KG1 (cell line): ENCODE data around the gene PIWIL4.
"Not testable (repeated sequence)": the region's sequence is repeated elsewhere in the genome, so short reads cannot be mapped to it uniquely, and the experiment has no call there.

Source experiments
- DNase-seq: peaks from one replicate; lab custom pipeline; 2025; lab: John Stamatoyannopoulos, UW

Gene PIWIL4

DNA sequence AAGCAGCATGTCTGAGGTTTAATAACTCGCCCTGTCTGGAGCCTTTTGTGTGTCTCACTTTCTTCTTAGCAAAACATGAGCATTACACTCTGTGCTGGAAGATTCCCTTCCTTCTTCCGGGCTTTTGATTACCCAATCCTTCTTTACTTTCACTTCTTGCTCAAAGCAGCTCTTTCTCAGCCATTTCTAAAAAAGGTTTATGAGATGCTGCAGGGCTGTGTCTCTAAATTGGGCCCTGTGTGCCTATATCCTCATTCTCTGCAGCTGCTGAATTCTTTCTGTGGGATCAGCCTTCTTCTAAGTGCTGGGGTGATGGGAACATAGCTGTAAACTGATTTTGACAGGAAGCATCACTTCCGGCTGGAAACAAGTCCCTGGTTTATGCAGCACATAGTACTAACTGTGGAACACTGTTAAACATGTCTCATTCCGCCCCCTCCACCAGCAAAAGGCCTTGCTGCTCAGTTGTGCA lies 71.8 kb downstream of the PIWIL4 start:
- no peak for DNase-seq

DNA sequence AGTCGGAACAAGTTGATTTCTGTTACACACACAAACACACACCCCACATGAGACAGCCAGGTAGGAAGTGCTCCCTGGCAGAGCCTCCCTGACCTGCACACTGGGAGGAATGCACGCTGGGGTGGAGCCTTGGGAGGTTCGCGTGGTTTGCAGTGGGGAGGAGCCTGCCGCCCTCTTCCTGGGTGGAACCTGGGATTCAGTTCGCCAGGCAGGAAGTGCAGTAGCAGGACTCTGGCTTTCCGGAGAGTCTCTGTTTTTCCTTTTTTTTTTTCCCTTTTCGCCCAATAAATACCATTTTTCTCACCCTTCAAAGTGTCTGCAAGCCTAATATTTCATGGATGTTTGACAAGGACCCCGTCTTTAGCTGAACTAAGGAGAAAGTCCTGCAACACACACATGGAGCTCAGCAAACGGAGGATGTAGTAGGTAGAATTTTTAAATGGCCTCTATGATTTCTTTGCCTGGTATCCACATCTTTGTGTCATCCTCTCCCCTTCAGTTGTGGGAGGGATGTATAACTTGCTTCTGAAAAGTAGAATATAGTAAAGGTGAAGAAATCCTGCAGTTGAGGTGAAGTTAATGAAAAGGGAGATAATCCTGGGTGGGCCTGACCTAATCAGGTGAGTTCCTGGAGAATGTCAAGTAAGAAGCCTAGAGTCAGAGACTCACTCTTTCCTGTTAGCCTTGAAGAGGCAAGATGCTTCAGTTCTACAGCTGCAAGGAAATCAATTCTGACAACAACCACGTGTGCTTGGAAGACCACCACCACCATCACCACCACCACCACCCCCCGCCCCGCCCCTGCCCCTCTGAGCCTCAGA lies 72.9 kb downstream of the PIWIL4 start:
- DNase-seq = no peak

DNA sequence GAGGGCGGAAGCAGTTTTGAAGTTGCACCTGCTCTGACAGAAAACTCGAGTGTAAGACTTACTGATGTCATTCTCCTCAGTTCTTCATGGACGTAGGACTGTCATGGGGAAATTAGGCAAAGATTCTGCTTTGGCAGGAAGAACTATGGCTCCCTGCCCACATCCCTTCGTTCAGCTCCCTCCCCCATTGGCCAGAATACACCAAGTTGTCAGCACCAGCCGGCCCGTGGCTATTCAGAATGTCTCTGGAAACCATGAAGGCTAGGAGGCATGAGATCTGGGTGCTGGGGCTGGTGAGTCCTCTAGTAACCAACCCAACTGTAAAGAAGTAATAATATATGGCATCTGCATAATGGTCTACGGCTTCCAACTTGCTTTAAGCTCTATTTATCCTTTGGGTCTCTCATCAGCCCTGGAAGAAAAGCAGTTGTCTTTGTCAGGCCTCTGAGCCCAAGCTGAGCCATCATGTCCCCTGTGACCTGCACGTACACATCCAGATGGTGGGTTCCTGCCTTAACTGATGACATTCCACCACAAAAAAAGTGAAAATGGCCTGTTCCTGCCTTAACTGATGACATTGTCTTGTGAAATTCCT lies 74.1 kb downstream of the PIWIL4 start:
- DNase-seq = no peak

DNA sequence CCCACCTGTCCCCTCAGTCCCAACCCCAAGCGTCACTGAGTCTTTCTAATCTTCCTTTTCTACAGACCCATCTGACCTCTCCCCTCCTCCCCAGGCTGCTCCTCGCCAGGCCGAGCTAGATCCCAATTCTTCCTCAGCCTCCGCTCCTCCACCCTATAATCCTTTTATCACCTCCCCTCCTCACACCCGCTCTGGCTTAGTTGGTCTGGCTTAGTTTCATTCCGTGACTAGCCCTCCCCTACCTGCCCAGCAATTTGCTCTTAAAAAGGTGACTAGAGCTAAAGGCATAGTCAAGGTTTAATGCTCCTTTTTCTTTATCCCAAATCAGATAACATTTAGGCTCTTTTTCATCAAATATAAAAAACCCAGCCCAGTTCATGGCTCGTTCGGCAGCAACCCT lies 76.0 kb downstream of the PIWIL4 start:
- DNase-seq = not testable (repeated sequence)

DNA sequence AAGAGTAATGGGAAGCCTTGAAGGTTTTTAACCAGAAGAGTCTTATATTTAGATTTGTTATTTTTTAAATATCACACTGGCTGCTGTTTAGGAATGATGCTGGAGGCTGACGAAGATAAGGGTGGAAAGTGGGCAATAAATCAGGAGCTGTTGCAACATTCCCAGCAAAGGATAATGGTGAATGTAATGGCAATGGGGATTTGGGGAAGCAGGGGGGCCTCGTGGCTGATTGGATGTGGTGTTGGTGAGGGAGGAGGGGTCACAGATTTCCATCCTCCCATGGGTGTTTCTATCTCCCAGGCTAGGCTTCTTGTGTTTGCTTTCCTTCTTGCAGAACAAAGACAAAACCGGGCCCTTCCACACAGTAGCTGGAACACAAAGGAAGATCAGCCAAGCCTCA lies 80.8 kb downstream of the PIWIL4 start:
- no peak for DNase-seq

DNA sequence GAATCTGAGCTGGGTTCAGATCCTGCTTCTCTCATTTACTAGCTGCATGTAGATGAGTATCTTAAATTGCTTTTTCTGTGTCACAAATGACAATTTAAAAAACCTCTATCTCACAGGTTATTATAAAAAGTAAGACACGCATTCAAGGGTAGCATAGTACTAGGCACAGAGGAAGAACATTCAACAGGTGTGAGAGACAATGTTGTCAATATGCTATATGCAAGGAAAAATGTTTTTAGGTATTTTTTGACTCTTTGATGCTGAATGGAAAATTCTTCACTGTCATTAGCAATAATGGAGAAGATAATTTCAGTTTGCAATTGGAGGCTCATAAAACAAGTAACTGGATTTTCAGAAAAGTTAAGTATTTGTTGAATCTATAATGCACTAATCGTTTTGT lies 81.6 kb downstream of the PIWIL4 start:
- no peak for DNase-seq

DNA sequence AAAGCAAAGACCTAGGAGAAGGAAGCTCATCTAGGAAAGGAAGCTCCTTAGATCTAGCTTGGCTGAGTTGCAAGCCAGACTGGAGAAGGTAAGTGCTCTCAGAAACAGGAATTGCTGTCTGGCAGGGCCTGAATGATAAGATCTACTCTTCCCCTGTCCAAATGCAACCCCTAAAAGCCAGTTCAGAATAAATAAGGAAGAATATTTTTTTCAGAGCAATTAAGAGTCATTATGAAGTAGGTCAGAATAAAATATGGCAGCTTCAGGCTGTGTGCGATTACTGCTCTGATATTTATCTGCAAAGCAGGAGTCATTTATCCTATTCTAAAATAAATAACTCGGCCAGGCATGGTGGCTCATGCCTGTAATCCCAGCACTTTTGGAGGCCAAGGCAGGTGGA lies 82.1 kb downstream of the PIWIL4 start:
- no peak for DNase-seq

DNA sequence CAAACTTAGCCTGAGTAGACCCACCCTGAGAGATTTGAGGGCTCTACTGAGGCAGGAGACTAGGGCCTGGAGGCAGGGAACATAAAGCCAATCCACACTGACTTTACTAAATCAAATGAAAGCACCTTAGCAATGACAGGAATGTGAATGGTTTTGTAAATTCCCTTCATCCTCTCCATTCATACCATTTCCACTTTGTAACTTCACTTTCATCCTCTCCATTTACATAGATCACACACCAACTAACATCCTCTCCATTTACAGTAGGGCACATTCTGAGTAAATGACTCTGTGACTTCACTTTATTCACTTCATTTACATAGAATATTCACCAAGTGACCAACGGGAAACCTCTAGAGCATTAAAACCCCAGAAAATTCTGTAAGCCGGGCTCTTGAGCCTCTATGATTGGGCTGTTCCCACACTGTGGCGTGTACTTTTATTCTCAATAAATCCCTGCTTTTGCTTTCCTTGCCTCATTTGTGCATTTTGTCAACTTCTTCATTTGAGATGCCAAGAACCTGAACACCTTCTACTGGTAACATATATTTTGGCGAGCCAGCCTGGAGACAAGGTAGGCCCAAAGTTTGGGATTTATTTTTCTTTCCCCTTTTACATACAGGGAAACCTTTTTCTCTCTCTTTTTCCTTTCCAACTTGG lies 82.9 kb downstream of the PIWIL4 start:
- no peak for DNase-seq

DNA sequence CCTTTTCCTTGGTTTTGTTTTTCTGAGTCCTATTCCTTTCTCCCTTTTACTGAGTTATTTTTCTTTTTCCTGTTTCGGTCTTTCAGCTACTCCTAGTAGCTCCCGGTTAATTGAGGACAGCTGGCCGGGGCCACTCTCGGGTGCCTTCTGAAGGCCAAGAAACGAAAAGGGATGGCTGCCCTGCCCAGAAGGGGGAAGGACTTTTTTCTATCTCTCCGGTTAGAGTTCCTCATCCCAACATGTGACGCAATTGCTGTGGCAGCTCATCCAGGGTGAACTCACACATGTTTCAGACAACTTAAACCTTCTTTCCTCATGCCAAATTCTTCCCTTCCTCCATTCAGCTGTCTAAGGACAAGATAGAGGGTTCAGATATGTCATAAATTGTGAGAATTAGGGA lies 83.6 kb downstream of the PIWIL4 start:
- DNase-seq = no peak

DNA sequence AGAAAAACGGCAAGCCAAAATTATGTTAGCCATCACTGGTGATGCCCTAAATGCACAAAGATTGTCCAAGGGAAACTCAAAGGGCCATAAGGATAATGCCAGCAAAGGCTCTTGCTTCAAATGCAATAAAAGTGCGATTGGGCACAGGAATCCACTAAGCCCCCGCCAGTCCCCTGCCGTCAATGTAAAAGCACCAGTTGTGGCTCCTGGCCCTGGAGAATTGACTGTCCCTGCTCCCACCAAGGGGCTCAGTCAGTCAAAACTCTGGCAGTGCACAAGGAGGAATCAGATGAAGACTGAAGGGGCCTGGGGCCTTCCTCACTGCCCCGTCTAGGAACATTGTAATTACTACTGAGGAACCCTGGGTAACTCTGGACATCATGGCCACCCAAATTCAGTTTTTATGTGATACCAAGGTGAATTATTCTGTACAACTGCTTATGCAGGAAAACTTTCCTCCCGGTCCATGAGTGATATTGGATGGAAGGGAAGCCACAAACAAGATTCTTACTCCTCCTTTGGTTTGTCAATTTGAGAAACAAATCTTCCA lies 85.6 kb downstream of the PIWIL4 start:
- DNase-seq = no peak

DNA sequence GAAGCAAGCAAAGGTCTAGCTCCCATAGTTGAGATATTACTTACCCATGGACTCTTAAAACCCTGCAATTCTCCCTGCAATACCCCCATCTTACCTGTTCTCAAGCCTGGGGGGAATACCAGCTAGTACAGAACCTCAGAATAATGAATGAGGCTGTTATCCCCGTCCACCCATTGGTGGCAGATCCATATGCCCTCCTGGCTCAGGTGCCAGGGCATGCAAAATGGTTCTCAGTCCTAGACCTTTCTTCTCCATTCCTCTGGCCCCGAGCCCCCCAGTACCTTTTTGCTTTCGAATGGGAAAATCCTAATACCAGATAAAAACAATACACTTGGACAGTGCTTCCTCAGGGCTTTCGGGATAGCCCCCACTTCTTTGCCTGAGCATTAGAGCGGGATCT lies 86.4 kb downstream of the PIWIL4 start:
- no peak for DNase-seq

DNA sequence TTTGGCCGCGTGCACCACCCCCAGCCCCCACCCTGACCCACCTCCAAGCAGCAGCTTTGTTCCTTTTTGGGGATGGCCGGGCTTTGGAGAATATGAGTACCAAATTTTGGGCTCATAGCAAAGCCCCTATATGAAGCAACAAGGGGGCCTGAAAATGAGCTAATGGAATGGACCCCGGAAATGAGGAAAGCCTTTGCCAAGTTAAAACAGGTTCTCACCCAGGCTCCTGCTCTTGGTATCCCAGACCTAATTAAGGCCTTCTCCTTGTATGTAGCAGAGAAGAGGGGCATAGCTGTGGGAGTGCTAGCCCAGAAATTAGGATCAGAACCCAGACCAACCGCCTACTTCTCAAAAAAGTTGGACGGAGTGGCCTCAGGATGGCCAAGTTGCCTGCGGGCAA lies 87.0 kb downstream of the PIWIL4 start:
- DNase-seq = no peak

DNA sequence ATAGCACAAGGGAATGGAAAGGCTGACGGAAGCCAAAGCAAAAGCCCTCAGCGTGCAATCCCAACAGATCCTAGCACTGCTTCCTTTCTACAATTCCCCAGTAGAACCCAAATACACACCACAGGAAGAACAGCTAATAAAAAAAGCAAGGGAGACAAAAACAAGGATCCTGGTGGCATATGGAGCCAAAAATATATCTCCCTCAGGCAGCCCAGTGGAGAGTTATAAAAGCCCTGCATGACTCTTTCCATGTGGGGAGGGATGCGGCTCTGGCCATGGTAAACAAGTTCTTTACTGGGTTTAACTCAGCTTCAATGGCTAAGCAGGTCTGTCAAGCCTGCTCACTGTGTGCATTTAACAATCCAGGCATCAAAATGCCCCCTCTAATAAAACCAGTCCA lies 88.1 kb downstream of the PIWIL4 start:
- DNase-seq = no peak

DNA sequence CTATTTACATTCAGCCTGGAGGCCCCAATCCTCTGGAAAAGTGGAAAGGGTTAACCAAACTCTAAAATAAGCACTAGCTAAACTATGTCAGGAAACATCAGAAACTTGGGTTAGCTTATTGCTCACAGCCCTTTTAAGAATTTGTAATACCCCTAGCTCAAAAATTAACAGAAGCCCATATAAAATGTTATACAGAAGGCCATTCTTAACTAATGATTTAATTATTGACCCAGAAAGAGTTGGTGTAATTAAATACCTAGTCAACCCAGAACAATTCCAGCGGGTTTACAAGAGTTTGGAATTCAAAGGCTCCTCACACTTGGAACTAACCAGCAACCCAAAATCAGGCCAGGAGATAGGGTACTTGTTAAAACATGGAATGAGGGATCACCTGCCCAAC lies 88.8 kb downstream of the PIWIL4 start:
- DNase-seq = no peak

DNA sequence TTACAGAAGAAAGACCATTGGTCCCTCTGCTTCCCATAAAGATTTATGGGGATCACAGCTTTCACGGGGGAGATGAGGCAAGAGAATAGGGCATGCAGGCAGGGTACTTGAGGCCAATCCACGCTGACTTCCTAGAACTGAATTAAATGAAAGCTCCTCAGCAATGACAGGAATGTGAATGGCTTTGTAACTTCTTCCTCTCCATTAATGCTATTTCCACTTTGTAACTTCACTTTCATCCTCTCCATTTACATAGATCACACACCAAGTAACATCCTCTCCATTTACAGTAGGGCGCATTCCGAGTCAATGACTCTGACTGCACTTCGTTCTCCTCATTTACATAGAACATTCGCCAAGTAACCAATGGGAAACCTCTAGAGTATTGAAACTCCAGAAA lies 89.8 kb downstream of the PIWIL4 start:
- DNase-seq = no peak

DNA sequence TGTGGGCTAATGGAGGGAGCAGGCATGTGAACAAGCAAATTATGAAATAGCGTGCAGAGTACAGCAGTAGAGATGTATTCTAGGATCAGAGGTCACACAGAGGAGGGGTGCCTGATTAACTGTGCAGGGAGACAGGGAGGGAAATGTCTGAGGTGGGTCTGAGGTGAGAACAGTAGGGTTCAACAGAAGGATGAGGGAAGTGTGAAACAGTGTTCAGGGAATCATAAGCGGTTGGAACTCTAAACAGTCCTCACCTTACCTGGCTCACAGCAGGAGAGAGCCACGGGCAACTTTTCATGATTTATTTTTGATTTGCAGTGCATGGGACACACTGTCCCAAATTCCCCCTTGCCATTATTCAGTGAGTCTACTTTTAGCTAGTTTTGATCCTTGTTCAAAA lies 90.5 kb downstream of the PIWIL4 start:
- no peak for DNase-seq

DNA sequence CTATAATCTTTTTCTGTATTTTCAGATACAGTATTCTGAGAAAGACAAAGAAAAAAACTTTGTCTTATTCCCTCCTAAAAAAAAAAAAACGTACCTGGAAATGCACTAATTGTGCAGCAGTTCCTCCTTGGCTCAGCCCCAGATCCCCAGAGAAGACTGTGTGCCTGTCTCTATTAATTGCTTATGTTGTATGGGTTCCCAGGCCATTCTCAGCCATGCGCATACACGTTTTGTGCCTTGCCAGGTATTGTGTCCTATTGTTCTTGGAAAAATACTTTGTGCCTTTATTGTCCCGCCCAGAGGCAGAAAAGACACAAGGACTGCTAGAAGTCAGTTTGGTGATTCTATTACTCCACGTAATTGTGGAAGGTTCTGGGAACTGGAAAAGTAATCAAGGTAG lies 91.2 kb downstream of the PIWIL4 start:
- DNase-seq = no peak

DNA sequence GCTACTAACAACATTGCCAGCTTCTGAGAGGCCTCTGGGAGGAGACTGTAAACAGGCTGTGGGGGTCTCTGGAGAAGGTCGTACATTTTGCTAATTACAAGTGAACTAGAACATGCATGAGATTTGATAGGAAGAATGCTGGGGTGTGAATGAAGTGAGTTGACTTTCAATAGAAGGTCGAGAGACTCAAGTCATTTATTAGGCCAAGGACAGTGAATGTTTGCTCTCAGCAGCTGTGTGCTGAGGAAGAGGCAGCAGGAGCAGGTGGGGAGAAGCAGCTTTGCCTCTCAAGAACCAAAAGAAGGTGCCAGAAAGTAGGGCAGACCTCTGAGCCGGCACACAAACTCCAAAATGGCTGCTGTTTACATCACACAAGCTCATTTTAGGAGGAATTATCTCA lies 91.7 kb downstream of the PIWIL4 start:
- DNase-seq = no peak

DNA sequence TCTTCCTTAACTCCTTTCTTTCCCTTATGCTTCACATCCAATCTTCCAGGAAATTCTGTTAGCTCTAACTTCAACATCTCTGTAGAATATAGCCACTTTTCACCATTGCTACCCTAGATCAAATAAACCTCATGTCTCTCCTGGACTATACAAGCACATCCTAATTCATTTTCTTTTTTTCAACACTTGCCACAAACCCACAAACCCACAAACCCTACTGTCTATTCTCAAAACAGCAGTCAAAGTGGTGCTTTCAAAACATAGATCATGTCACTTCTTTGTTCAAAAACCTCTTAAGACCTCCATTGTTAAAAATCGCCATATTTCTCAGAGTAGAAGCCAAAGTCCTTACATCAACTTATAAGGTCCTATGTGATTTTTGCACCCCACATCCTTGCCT lies 94.3 kb downstream of the PIWIL4 start:
- no peak for DNase-seq

DNA sequence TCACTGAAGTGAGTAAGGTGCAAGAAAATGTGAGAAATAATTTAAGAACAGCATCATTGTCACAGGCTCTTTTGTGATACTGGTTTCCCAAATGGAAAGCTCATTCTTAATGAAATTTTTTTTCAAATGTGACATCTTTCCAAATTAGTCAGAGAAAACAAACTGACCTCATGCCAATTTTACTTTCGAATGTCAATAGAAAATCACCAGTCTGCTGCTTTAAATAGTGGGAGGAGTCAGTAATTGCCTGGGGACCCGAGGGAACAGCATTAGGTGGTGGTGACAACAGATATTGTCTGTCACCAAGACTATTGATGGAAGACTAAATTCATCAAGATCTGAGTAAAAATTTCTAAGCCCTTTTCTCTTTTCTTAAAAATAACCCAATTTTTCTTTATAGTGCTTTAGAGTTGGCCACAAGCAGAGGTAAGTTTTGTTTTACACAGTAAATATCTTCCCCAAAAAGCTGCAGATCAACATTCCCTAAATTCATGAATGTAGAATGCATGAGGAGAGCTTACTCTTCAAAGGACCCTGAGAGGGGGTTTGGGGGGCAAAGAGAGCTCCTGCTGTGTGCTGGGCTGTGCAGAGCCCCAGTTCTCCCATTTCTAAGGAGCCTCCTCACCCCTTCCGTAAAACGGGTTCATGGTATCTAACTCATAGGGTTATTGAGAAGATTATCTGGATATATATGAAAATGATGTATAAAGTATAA lies 95.1 kb downstream of the PIWIL4 start:
- no peak for DNase-seq

DNA sequence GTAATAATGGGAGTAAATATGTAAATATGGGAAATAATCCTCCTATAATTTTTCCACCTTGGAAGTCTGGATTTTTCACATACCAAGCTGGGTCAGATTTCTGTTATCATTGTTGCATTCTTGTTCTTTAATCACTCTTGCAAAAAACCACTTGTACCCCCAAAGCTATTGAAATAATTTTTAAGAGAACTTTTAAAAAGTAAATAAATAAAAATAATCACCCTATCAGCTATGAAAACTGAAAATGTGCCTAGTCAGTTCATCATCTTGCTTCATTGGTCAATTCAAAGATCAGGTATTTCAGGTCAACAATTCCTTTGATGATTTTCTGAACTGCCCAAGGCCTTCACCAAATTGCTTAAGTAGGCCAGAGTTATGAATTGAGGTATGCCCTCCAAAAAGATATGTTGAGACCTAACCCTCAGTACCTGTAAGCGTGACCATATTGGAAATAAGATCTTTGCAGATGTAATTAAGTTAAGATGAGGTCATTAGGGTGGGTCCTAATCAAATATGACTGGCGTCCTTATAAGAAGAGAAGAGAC lies 95.8 kb downstream of the PIWIL4 start:
- DNase-seq = no peak

DNA sequence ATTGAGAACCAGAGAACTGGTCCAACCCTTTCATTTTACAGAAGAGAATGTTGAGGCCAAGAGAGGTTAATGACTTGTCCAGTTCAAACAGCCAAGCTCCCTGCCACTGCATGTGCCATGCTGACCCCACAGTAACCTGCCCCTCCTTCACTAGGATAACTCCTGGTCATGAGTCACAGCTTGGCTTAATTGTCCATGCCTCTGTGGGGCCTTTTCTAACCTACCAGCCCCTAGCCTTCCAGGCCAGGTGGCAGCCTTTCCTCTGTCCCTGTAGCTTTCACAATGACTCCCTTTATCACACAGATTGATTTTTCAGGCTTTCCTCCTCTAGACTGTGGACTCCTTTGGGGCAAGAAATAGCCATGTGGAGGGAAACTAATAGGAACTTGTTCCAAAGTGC lies 97.2 kb downstream of the PIWIL4 start:
- DNase-seq = no peak
